A673 (cell line): ENCODE results near the gene PXK. TPM values are rescaled to one million over a fixed set of nuclear protein-coding genes. Genes with fewer than 3 reads are reported as not detected.

ENCODE experiments used
- BruUV-seq: library from RNA; stranded (reverse); fragments of 400-500 nt; replicated peaks from 2 replicates; lab custom pipeline; 2021; lab: Mats Ljungman, UMichigan
- CTCF ChIA-PET: fragments of 300-600 bp; sonication (Branson Sonifier 250); formaldehyde crosslinking; loops from one replicate; lab custom pipeline; 2022; ENCODE audit warnings: antibody characterized with exemption; lab: Charles Lee
- POLR2A ChIA-PET: fragments of 300-600 bp; sonication (Branson Sonifier 250); formaldehyde crosslinking; loops from one replicate; lab custom pipeline; 2022; ENCODE audit warnings: antibody characterized with exemption; ENCODE audit not compliant: low non-redundant PET; lab: Charles Lee
- DNase-seq: peaks from one replicate; pipeline ENCODE4 v3.0.0-alpha.2; 2015; ENCODE audit warnings: low spot score
- H3K27ac ChIP-seq: fragments of 200-600 bp; sonication (generic); 2 replicates; pipeline ENCODE4 v1.5.1; 2016; ENCODE audit warnings: mixed run types, low read depth, mild to moderate bottlenecking, mixed read lengths, antibody characterized with exemption, low read length; ENCODE audit not compliant: poor library complexity, severe bottlenecking
- H3K27me3 ChIP-seq: fragments of 200-600 bp; sonication (generic); replicated peaks from 2 replicates; pipeline ENCODE4 v1.6.1; 2017; ENCODE audit warnings: mixed run types, low read depth, mild to moderate bottlenecking, mixed read lengths, antibody characterized with exemption, low read length; ENCODE audit not compliant: insufficient read depth, poor library complexity
- H3K36me3 ChIP-seq: fragments of 200-600 bp; sonication (generic); 2 replicates; pipeline ENCODE4 v1.6.1; 2016; ENCODE audit warnings: mixed run types, mild to moderate bottlenecking, mixed read lengths, antibody characterized with exemption, low read length; ENCODE audit not compliant: insufficient read depth, poor library complexity, severe bottlenecking
- H3K4me1 ChIP-seq: fragments of 200-600 bp; sonication (generic); 2 replicates; pipeline ENCODE4 v1.6.1; 2017; ENCODE audit warnings: mixed run types, mild to moderate bottlenecking, mixed read lengths, antibody characterized with exemption, low read length; ENCODE audit not compliant: insufficient read depth, poor library complexity, severe bottlenecking
- H3K4me3 ChIP-seq: fragments of 200-600 bp; sonication (generic); 2 replicates; pipeline ENCODE4 v1.5.1; 2016; ENCODE audit warnings: low read depth, mixed run types, mild to moderate bottlenecking, mixed read lengths, low read length; ENCODE audit not compliant: poor library complexity, severe bottlenecking
- H3K9me3 ChIP-seq: fragments of 200-600 bp; sonication (generic); 2 replicates; pipeline ENCODE4 v1.6.1; 2016; ENCODE audit warnings: mixed run types, low read depth, mild to moderate bottlenecking, mixed read lengths, antibody characterized with exemption, low read length; ENCODE audit not compliant: poor library complexity, severe bottlenecking
- CTCF ChIP-seq: fragments of 300-800, 200-600 bp; sonication (generic); conservative IDR thresholded peaks from 2 replicates; pipeline ENCODE4 v1.5.1; 2017; ENCODE audit warnings: low read depth, mild to moderate bottlenecking, antibody characterized with exemption, low read length, moderate library complexity, mixed read lengths
- EZH2 ChIP-seq: fragments of 200-600 bp; sonication (generic); IDR thresholded peaks from 2 replicates; pipeline ENCODE4 v1.6.1; 2017; ENCODE audit warnings: borderline replicate concordance, low read depth, mild to moderate bottlenecking, mixed read lengths, antibody characterized with exemption, low read length; ENCODE audit not compliant: poor library complexity, severe bottlenecking
- intact Hi-C: fragments of 100-400 bp; cut with micrococcal nuclease; formaldehyde crosslinking; loops from one replicate; pipeline ENCODE4 v1.10.0; 2022; ENCODE audit not compliant: unreplicated experiment
- total RNA-seq: library from RNA; stranded (reverse); gene quantifications from 2 replicates; pipeline ENCODE4 v1.2.3, GENCODE V29; 2021

PXK gene
- total RNA-seq, 1 experiment from 2014 or later: 13.2 TPM

GRCh38 chr3:58296843-58297242, 35.8 kb upstream of the PXK start:
- BruUV-seq: no TSS peak
- CTCF ChIA-PET: interaction anchor here (1.2 kb wide), 1 partner anchor 9 kb away, joined by 3 read pairs; the partner anchor contains the start of genes HTD2 and RPP14
- Histone ChIP-seq H3K27ac (peak overlapping the region; percentile 54), H3K4me3 (no peak overlapping the region), H3K27me3 (no peaks in the 10 kb centered on the region), H3K9me3 (no peaks in the 10 kb centered on the region), H3K4me1 (peaks cover 28% of the 10 kb centered on the region), H3K36me3 (peaks cover 38% of the 10 kb centered on the region)
- POLR2A ChIA-PET: no interaction called here
- intact Hi-C loops: no loop called here
- no peak for TF ChIP-seq CTCF
- TF ChIP-seq EZH2: no peak
- DNase-seq: no peak

GRCh38 chr3:58298190-58298589, 34.5 kb upstream of the PXK start:
- ChIA-PET CTCF (no interaction called here), POLR2A (no interaction called here)
- no peaks in the 10 kb centered on the region for H3K27me3 ChIP-seq
- intact Hi-C loops: no loop called here
- no peak overlapping the region for H3K27ac ChIP-seq
- no TSS peak for BruUV-seq
- H3K4me1 ChIP-seq: peaks cover 28% of the 10 kb centered on the region
- DNase-seq: no peak
- no peak overlapping the region for H3K4me3 ChIP-seq
- peaks cover 27% of the 10 kb centered on the region for H3K36me3 ChIP-seq
- H3K9me3 ChIP-seq: no peaks in the 10 kb centered on the region
- TF ChIP-seq CTCF (no peak), EZH2 (no peak)

- H3K4me3 ChIP-seq: no peak overlapping the region
- no TSS peak for BruUV-seq
- H3K36me3 ChIP-seq: peaks cover 18% of the 10 kb centered on the region
- no peak for DNase-seq
- ChIA-PET POLR2A (no interaction called here), CTCF (interaction anchor here (0.6 kb wide), 1 partner anchor 111 kb away, joined by 3 read pairs; no protein-coding TSS in a partner anchor)
- peaks cover 28% of the 10 kb centered on the region for H3K4me1 ChIP-seq
- H3K9me3 ChIP-seq: no peaks in the 10 kb centered on the region
- intact Hi-C loops: no loop called here
- TF ChIP-seq EZH2: no peak
- H3K27ac ChIP-seq: peak overlapping the region; percentile 37
- H3K27me3 ChIP-seq: no peaks in the 10 kb centered on the region
Measured at GRCh38 chr3:58299075-58299474, 33.6 kb upstream of the PXK start.
